WTC11 (cell line): ENCODE results near the gene GALNT5. TPM values are rescaled to one million over a fixed set of nuclear protein-coding genes. Genes with fewer than 3 reads are reported as not detected.

Source experiments
- ATAC-seq: fragments of 200-7000 bp; cut with Tn5 transposase; 2 replicates; pipeline ENCODE4 v1.10.0; 2021; ENCODE audit warnings: mild to moderate bottlenecking, moderate library complexity
- CTCF ChIA-PET: fragments of 300-600 bp; sonication (Branson Sonifier 250); formaldehyde crosslinking; loops from one replicate; lab custom pipeline; 2021; ENCODE audit warnings: antibody characterized with exemption; lab: Charles Lee
- POLR2A ChIA-PET: fragments of 350-600 bp; sonication (Branson Sonifier 250); formaldehyde crosslinking; loops from one replicate; lab custom pipeline; 2021; ENCODE audit warnings: antibody characterized with exemption; lab: Charles Lee
- DNase-seq: peaks from one replicate; pipeline ENCODE4 v3.0.0; 2021; ENCODE audit warnings: low spot score
- H3K27ac Mint-ChIP-seq: 2 replicates; pipeline ENCODE4 v1.8.0; 2021; ENCODE audit warnings: mixed read lengths
- H3K27me3 Mint-ChIP-seq: 2 replicates; pipeline ENCODE4 v1.8.0; 2021; ENCODE audit warnings: low read depth, mild to moderate bottlenecking, moderate library complexity, mixed read lengths
- H3K36me3 Mint-ChIP-seq: 2 replicates; pipeline ENCODE4 v1.8.0; 2021; ENCODE audit warnings: mixed read lengths
- H3K4me1 Mint-ChIP-seq: 2 replicates; pipeline ENCODE4 v1.8.0; 2022; ENCODE audit warnings: mixed read lengths
- H3K4me3 Mint-ChIP-seq: 2 replicates; pipeline ENCODE4 v1.8.0; 2021; ENCODE audit warnings: mild to moderate bottlenecking, moderate library complexity, mixed read lengths
- H3K9me3 Mint-ChIP-seq: 2 replicates; pipeline ENCODE4 v1.8.0; 2021; ENCODE audit warnings: mixed read lengths
- CBFB ChIP-seq: sonication (generic); formaldehyde crosslinking; IDR thresholded peaks from 2 replicates; pipeline ENCODE4 v1.8.1; 2022; ENCODE audit warnings: mild to moderate bottlenecking, low read depth, missing genetic modification reagents
- CREB1 ChIP-seq: sonication (generic); formaldehyde crosslinking; IDR thresholded peaks from 2 replicates; pipeline ENCODE4 v1.8.0; 2023; ENCODE audit warnings: mild to moderate bottlenecking, missing genetic modification reagents
- EMX1 ChIP-seq: fragments of 250-450 bp; sonication (Bioruptor Pico); IDR thresholded peaks from 2 replicates; pipeline ENCODE4 v1.8.0; 2021; ENCODE audit warnings: mild to moderate bottlenecking
- ESRRA ChIP-seq: sonication (generic); formaldehyde crosslinking; IDR thresholded peaks from 2 replicates; pipeline ENCODE4 v1.8.1; 2022; ENCODE audit warnings: mild to moderate bottlenecking, missing genetic modification reagents, borderline replicate concordance
- ETV6 ChIP-seq: sonication (generic); formaldehyde crosslinking; IDR thresholded peaks from 2 replicates; pipeline ENCODE4 v1.8.1; 2022; ENCODE audit warnings: mild to moderate bottlenecking, missing genetic modification reagents
- JAZF1 ChIP-seq: fragments of 250-450 bp; sonication (Bioruptor Pico); IDR thresholded peaks from 2 replicates; pipeline ENCODE4 v1.9.0; 2021; ENCODE audit warnings: moderate library complexity, mild to moderate bottlenecking, inconsistent platforms
- NFE2L1 ChIP-seq: sonication (generic); formaldehyde crosslinking; IDR thresholded peaks from 2 replicates; pipeline ENCODE4 v1.8.1; 2023; ENCODE audit warnings: missing genetic modification reagents
- NFYB ChIP-seq: sonication (generic); formaldehyde crosslinking; conservative IDR thresholded peaks from 2 replicates; pipeline ENCODE4 v1.8.0; 2022; ENCODE audit warnings: low read depth, missing genetic modification reagents
- NR1H2 ChIP-seq: sonication (generic); formaldehyde crosslinking; IDR thresholded peaks from 2 replicates; pipeline ENCODE4 v1.9.0; 2021; ENCODE audit warnings: mild to moderate bottlenecking, moderate library complexity, missing genetic modification reagents
- TEAD1 ChIP-seq: sonication (generic); formaldehyde crosslinking; IDR thresholded peaks from 2 replicates; pipeline ENCODE4 v1.8.0; 2022; ENCODE audit warnings: mild to moderate bottlenecking, missing genetic modification reagents
- ZNF232 ChIP-seq: sonication (generic); formaldehyde crosslinking; IDR thresholded peaks from 2 replicates; pipeline ENCODE4 v1.8.0; 2022; ENCODE audit warnings: mild to moderate bottlenecking, missing genetic modification reagents
- ZNF317 ChIP-seq: sonication (generic); formaldehyde crosslinking; IDR thresholded peaks from 2 replicates; pipeline ENCODE4 v1.8.1; 2023; ENCODE audit warnings: low read depth, mild to moderate bottlenecking, moderate library complexity, missing genetic modification reagents, borderline replicate concordance
- ZNF396 ChIP-seq: fragments of 250-450 bp; sonication (Bioruptor Pico); IDR thresholded peaks from 2 replicates; pipeline ENCODE4 v1.8.0; 2021; ENCODE audit warnings: mild to moderate bottlenecking, moderate library complexity, borderline replicate concordance
- total RNA-seq: library from RNA; stranded (reverse); gene quantifications from 3 replicates; pipeline ENCODE4 v1.2.3, GENCODE V29; 2021
- TF ChIP-seq, protein P1 (sequence below): sonication (generic); formaldehyde crosslinking; IDR thresholded peaks from 2 replicates; pipeline ENCODE4 v1.8.0; 2022; ENCODE audit warnings: mild to moderate bottlenecking, missing genetic modification reagents
- TF ChIP-seq, protein P2 (sequence below): sonication (generic); formaldehyde crosslinking; IDR thresholded peaks from 2 replicates; pipeline ENCODE4 v1.8.0; 2023; ENCODE audit warnings: missing genetic modification reagents
- TF ChIP-seq, protein P3 (sequence below): fragments of 250-450 bp; sonication (Bioruptor Pico); IDR thresholded peaks from 2 replicates; pipeline ENCODE4 v1.8.0; 2021; ENCODE audit warnings: mild to moderate bottlenecking
- TF ChIP-seq, protein P4 (sequence below): sonication (generic); formaldehyde crosslinking; IDR thresholded peaks from 2 replicates; pipeline ENCODE4 v1.8.0; 2022; ENCODE audit warnings: mild to moderate bottlenecking, missing genetic modification reagents
- TF ChIP-seq, protein P5 (sequence below): fragments of 250-450 bp; sonication (Bioruptor Pico); IDR thresholded peaks from 2 replicates; pipeline ENCODE4 v1.9.0; 2021; ENCODE audit warnings: moderate library complexity, mild to moderate bottlenecking, inconsistent platforms, borderline replicate concordance
- TF ChIP-seq, protein P6 (sequence below): sonication (generic); formaldehyde crosslinking; IDR thresholded peaks from 2 replicates; pipeline ENCODE4 v1.8.1; 2023; ENCODE audit warnings: mild to moderate bottlenecking, missing genetic modification reagents, moderate library complexity
- TF ChIP-seq, protein P7 (sequence below): fragments of 250-450 bp; sonication (Bioruptor Pico); IDR thresholded peaks from 2 replicates; pipeline ENCODE4 v1.9.0; 2021; ENCODE audit warnings: mild to moderate bottlenecking
- TF ChIP-seq, protein P8 (sequence below): sonication (generic); formaldehyde crosslinking; IDR thresholded peaks from 2 replicates; pipeline ENCODE4 v1.8.1; 2022; ENCODE audit warnings: mild to moderate bottlenecking, missing genetic modification reagents, moderate library complexity, borderline replicate concordance

Gene GALNT5
- total RNA-seq, 1 experiment from 2014 or later = 0.17 TPM

DNA sequence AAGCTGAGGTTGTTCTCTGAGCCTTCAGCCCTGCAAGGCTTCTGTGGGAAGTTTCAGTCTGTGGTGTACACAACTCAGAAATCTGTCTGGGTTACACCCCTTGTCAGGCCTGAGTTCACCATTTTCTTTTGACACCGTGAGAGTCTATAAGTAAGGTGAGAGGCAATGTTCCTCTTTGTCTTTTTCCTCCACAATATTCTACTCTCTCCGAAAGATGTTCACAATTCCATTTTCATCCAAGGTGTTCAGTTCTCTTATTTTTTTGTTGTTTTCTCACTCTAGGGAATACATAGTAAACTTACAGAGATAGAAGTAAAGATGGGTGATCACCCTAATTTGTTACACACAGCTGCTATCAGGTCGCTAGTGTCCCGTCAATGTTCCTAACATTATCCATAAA lies 64.9 kb downstream of the GALNT5 start:
- Mint-ChIP-seq H3K4me3 (no peak overlapping the region), H3K27ac (no peak overlapping the region), H3K36me3 (no peaks in the 10 kb centered on the region), H3K27me3 (no peaks in the 10 kb centered on the region), H3K4me1 (peaks cover 46% of the 10 kb centered on the region), H3K9me3 (no peaks in the 10 kb centered on the region)
- CTCF ChIA-PET = interaction anchor here (1.3 to 1.5 kb wide), 2 partner anchors 14 to 20 kb away, joined by 4 to 5 read pairs; no protein-coding TSS in a partner anchor
- no peak for ATAC-seq
- POLR2A ChIA-PET = no interaction called here
- DNase-seq = no peak
- TF ChIP-seq, protein P1, sequence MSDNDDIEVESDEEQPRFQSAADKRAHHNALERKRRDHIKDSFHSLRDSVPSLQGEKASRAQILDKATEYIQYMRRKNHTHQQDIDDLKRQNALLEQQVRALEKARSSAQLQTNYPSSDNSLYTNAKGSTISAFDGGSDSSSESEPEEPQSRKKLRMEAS = no peak
- TF ChIP-seq NR1H2 (CRISPR knock-in tag) = no peak
- TF ChIP-seq EMX1 (CRISPR knock-in tag) = no peak
- no peak for TF ChIP-seq ESRRA (CRISPR knock-in tag)
- TF ChIP-seq, protein P2, sequence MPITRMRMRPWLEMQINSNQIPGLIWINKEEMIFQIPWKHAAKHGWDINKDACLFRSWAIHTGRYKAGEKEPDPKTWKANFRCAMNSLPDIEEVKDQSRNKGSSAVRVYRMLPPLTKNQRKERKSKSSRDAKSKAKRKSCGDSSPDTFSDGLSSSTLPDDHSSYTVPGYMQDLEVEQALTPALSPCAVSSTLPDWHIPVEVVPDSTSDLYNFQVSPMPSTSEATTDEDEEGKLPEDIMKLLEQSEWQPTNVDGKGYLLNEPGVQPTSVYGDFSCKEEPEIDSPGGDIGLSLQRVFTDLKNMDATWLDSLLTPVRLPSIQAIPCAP (CRISPR knock-in tag) = no peak
- TF ChIP-seq TEAD1 = no peak
- TF ChIP-seq, protein P3, sequence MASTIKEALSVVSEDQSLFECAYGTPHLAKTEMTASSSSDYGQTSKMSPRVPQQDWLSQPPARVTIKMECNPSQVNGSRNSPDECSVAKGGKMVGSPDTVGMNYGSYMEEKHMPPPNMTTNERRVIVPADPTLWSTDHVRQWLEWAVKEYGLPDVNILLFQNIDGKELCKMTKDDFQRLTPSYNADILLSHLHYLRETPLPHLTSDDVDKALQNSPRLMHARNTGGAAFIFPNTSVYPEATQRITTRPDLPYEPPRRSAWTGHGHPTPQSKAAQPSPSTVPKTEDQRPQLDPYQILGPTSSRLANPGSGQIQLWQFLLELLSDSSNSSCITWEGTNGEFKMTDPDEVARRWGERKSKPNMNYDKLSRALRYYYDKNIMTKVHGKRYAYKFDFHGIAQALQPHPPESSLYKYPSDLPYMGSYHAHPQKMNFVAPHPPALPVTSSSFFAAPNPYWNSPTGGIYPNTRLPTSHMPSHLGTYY (CRISPR knock-in tag) = no peak
- TF ChIP-seq, protein P4, sequence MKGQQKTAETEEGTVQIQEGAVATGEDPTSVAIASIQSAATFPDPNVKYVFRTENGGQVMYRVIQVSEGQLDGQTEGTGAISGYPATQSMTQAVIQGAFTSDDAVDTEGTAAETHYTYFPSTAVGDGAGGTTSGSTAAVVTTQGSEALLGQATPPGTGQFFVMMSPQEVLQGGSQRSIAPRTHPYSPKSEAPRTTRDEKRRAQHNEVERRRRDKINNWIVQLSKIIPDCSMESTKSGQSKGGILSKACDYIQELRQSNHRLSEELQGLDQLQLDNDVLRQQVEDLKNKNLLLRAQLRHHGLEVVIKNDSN = no peak
- TF ChIP-seq, protein P5, sequence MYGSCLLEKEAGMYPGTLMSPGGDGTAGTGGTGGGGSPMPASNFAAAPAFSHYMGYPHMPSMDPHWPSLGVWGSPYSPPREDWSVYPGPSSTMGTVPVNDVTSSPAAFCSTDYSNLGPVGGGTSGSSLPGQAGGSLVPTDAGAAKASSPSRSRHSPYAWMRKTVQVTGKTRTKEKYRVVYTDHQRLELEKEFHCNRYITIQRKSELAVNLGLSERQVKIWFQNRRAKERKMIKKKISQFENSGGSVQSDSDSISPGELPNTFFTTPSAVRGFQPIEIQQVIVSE (CRISPR knock-in tag) = no peak

DNA sequence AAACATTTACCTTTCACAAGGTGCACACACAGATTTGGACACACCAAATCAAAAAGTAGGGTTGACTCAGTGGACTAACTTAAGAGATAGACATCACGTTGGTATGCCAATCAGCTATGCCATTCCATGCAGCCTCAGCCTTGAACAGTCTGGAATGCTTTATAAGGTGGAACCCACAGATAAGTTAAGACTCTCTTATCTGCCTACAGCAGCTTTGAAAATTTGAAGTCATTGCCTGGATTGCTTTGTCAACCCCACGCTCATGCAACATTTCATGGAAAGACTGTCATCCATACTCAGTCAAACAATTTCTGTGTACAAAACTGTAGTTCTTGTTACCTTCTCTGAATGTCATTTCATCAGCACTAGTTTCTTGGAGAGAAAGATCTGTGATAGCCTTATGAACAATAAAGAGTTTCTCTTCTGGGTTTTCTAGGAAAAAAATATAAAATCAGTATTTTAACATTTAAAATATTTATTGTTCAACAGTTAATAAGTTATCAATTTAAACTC lies 66.9 kb downstream of the GALNT5 start:
- POLR2A ChIA-PET = no interaction called here
- Mint-ChIP-seq H3K4me1 (peaks cover 42% of the 10 kb centered on the region), H3K36me3 (no peaks in the 10 kb centered on the region), H3K9me3 (no peaks in the 10 kb centered on the region), H3K27ac (no peak overlapping the region), H3K27me3 (no peaks in the 10 kb centered on the region), H3K4me3 (no peak overlapping the region)
- ATAC-seq = no peak
- DNase-seq = no peak
- TF ChIP-seq, protein P6, sequence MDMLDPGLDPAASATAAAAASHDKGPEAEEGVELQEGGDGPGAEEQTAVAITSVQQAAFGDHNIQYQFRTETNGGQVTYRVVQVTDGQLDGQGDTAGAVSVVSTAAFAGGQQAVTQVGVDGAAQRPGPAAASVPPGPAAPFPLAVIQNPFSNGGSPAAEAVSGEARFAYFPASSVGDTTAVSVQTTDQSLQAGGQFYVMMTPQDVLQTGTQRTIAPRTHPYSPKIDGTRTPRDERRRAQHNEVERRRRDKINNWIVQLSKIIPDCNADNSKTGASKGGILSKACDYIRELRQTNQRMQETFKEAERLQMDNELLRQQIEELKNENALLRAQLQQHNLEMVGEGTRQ (CRISPR knock-in tag) = no peak
- TF ChIP-seq, all 79 proteins: peak for 0
- CTCF ChIA-PET = interaction anchor here (1.0 kb wide), 1 partner anchor 12 kb away, joined by 5 read pairs; no protein-coding TSS in a partner anchor

DNA sequence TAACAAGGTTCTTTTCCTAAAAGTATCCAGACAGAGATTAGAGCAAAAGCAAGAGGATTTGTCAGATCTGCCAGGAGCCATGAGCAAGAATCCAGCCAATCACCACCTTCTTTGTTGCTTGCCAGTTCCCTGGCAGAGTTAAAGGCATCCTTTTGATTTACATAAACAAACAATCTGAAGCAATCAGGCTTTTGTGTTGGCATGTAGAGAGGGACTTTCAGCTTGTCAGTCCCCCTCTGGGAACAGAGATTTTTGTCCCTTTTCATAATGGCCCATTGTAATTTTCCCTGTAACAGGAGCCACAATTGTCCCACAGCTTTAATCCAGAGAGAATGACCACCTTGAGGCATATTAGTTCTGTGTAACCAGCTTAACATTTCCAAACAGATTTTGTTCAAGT lies 68.3 kb downstream of the GALNT5 start, which contains the start of gene ERMN:
Gene ERMN (minus strand): TSS at position 39 of the 400 bp plus-strand sequence. CDS start 182 bp downstream, outside the sequence.
- TF ChIP-seq JAZF1 (no peak), ZNF232 (CRISPR knock-in tag) (no peak), CREB1 (CRISPR knock-in tag) (no peak), NFE2L1 (CRISPR knock-in tag) (no peak), ETV6 (CRISPR knock-in tag) (no peak), ZNF396 (no peak), NFYB (CRISPR knock-in tag) (no peak), CBFB (no peak), ZNF317 (no peak)
- TF ChIP-seq, protein P7, sequence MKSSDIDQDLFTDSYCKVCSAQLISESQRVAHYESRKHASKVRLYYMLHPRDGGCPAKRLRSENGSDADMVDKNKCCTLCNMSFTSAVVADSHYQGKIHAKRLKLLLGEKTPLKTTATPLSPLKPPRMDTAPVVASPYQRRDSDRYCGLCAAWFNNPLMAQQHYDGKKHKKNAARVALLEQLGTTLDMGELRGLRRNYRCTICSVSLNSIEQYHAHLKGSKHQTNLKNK = no peak
- TF ChIP-seq, protein P8, sequence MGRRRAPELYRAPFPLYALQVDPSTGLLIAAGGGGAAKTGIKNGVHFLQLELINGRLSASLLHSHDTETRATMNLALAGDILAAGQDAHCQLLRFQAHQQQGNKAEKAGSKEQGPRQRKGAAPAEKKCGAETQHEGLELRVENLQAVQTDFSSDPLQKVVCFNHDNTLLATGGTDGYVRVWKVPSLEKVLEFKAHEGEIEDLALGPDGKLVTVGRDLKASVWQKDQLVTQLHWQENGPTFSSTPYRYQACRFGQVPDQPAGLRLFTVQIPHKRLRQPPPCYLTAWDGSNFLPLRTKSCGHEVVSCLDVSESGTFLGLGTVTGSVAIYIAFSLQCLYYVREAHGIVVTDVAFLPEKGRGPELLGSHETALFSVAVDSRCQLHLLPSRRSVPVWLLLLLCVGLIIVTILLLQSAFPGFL (CRISPR knock-in tag) = no peak
- ChIA-PET CTCF (interaction anchor here (0.6 to 3.6 kb wide), 11 partner anchors 10 to 467 kb away, joined by 3 to 125 read pairs (median 4); no protein-coding TSS in a partner anchor), POLR2A (interaction anchor here (1.4 kb wide), 1 partner anchor 23 kb away, joined by 3 read pairs; no protein-coding TSS in a partner anchor)
- Mint-ChIP-seq H3K9me3 (no peaks in the 10 kb centered on the region), H3K27me3 (no peaks in the 10 kb centered on the region), H3K4me1 (peaks cover 39% of the 10 kb centered on the region), H3K4me3 (no peak within 1 kb of the TSS), H3K27ac (no peak within 1 kb of the TSS), H3K36me3 (no peaks in the 10 kb centered on the region)
- DNase-seq (no peak), ATAC-seq (peak; percentile 76)
